Gastroesophageal sphincter (tissue), 3 donors: ENCODE data around the gene BAZ2B.

Source experiments
- EP300 ChIP-seq: sonication (generic); formaldehyde crosslinking; IDR thresholded peaks from one replicate; pipeline ENCODE4 v1.6.1; 2017; ENCODE audit warnings: antibody characterized with exemption, mild to moderate bottlenecking
- POLR2A ChIP-seq, 2 donors: fragments of 450-650 bp; IDR thresholded peaks; one replicate each; pipeline ENCODE4 v1.6.1; 2017; ENCODE audit warnings: antibody characterized with exemption in 2 of 2, mild to moderate bottlenecking in 2 of 2, moderate library complexity in 1 of 2
- POLR2AphosphoS5 ChIP-seq: sonication (generic); formaldehyde crosslinking; IDR thresholded peaks from one replicate; pipeline ENCODE4 v1.6.1; 2017; ENCODE audit warnings: antibody characterized with exemption
- TF ChIP-seq, protein P1 (sequence below), 4 experiments: fragments of 200-600 bp in 2 of 4; fragments of 450-650 bp in 2 of 4; sonication (generic) in 1 of 4; IDR thresholded peaks; one replicate each; pipeline ENCODE4 v1.5.1; 2017 to 2019; ENCODE audit warnings: antibody characterized with exemption in 4 of 4, mild to moderate bottlenecking in 2 of 4, moderate library complexity in 2 of 4

DNA sequence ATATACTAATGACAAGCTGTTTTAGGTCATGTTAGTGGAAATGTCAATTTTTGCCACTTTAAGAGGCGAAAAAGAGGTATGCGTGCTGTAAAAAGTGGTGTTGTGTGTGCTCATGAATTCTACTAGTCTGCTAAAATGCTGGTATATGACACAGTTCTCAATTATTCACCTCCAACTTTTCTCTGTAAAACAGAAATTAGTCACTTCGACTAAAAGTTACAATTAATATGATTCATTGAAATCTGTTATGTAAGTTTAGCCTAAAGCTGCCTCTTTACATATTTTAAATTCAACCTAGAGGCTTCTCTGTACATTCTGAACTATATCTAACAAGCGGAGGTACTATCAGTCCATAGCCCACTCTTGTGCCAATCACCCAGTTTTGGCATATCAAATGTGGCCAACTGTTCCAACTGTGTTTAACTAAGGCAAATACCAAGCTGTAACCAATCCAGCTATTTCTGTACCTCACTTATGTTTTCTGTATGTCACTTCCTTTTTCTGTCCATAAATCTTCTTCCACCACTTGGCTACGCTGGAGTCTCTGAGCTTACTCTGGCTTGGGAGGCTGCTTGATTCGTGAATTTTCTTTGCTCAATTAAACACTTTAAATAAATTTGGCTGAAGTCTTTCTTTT, 20.8 kb downstream of the BAZ2B start:
- TF ChIP-seq, protein P1, sequence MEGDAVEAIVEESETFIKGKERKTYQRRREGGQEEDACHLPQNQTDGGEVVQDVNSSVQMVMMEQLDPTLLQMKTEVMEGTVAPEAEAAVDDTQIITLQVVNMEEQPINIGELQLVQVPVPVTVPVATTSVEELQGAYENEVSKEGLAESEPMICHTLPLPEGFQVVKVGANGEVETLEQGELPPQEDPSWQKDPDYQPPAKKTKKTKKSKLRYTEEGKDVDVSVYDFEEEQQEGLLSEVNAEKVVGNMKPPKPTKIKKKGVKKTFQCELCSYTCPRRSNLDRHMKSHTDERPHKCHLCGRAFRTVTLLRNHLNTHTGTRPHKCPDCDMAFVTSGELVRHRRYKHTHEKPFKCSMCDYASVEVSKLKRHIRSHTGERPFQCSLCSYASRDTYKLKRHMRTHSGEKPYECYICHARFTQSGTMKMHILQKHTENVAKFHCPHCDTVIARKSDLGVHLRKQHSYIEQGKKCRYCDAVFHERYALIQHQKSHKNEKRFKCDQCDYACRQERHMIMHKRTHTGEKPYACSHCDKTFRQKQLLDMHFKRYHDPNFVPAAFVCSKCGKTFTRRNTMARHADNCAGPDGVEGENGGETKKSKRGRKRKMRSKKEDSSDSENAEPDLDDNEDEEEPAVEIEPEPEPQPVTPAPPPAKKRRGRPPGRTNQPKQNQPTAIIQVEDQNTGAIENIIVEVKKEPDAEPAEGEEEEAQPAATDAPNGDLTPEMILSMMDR (IDR thresholded peaks at IDR 0.05): no peak
- TF ChIP-seq POLR2A (IDR thresholded peaks at IDR 0.05) (no peak), EP300 (no peak), POLR2AphosphoS5 (no peak)
